SK-N-SH treated with all-trans-retinoic acid at 6 μM for 48 hours (cell line): ENCODE data around the gene LEMD3.

Experiments used
- ATAC-seq: fragments of 200-7000 bp; cut with Tn5 transposase; 3 replicates; pipeline ENCODE4 v1.9.1; 2020; ENCODE audit warnings: mild to moderate bottlenecking, moderate library complexity
- ARNTL ChIP-seq: fragments of 450-650 bp; formaldehyde crosslinking; IDR thresholded peaks from 2 replicates; pipeline ENCODE4 v1.5.0; 2020; ENCODE audit warnings: low read depth, mild to moderate bottlenecking, moderate library complexity, borderline replicate concordance
- BACH2 ChIP-seq: fragments of 250-450 bp; sonication (Bioruptor Pico); IDR thresholded peaks from 2 replicates; pipeline ENCODE4 v1.9.0; 2021; ENCODE audit warnings: mild to moderate bottlenecking, borderline replicate concordance
- CSDC2 ChIP-seq: fragments of 250-450 bp; sonication (Bioruptor Pico); IDR thresholded peaks from 2 replicates; pipeline ENCODE4 v1.5.0; 2020; ENCODE audit warnings: mild to moderate bottlenecking, moderate library complexity
- CSRNP3 ChIP-seq: fragments of 250-450 bp; sonication (Bioruptor Pico); IDR thresholded peaks from 2 replicates; pipeline ENCODE4 v1.5.1; 2021; ENCODE audit warnings: mild to moderate bottlenecking, moderate library complexity
- ESRRG ChIP-seq: fragments of 250-450 bp; sonication (Bioruptor Pico); IDR thresholded peaks from 2 replicates; pipeline ENCODE4 v1.6.1; 2021; ENCODE audit warnings: mild to moderate bottlenecking
- GLIS3 ChIP-seq: fragments of 250-450 bp; sonication (Bioruptor Pico); IDR thresholded peaks from 2 replicates; pipeline ENCODE4 v1.5.0; 2020; ENCODE audit warnings: mild to moderate bottlenecking, moderate library complexity
- ISL1 ChIP-seq: fragments of 250-450 bp; sonication (Bioruptor Pico); IDR thresholded peaks from 2 replicates; pipeline ENCODE4 v2.1.2; 2022; ENCODE audit warnings: mild to moderate bottlenecking, moderate library complexity
- PATZ1 ChIP-seq: fragments of 250-450 bp; sonication (Bioruptor Pico); IDR thresholded peaks from 2 replicates; pipeline ENCODE4 v1.8.0; 2020; ENCODE audit warnings: mild to moderate bottlenecking, moderate library complexity, borderline replicate concordance
- PPARA ChIP-seq: fragments of 250-450 bp; sonication (Bioruptor Pico); IDR thresholded peaks from 2 replicates; pipeline ENCODE4 v1.5.0; 2020; ENCODE audit warnings: mild to moderate bottlenecking, borderline replicate concordance
- RARB ChIP-seq: fragments of 250-450 bp; sonication (Bioruptor Pico); IDR thresholded peaks from 2 replicates; pipeline ENCODE4 v1.8.0; 2021; ENCODE audit warnings: mild to moderate bottlenecking, moderate library complexity
- TCF4 ChIP-seq: fragments of 250-450 bp; sonication (Bioruptor Pico); IDR thresholded peaks from 2 replicates; pipeline ENCODE4 v1.8.0; 2021; ENCODE audit warnings: mild to moderate bottlenecking, moderate library complexity, borderline replicate concordance
- TOX ChIP-seq: fragments of 250-450 bp; sonication (Bioruptor Pico); IDR thresholded peaks from 2 replicates; pipeline ENCODE4 v1.8.0; 2021; ENCODE audit warnings: mild to moderate bottlenecking, moderate library complexity, borderline replicate concordance
- TSHZ2 ChIP-seq: fragments of 250-450 bp; sonication (Bioruptor Pico); IDR thresholded peaks from 2 replicates; pipeline ENCODE4 v1.5.0; 2020; ENCODE audit warnings: mild to moderate bottlenecking, moderate library complexity
- ZFP3 ChIP-seq: fragments of 250-450 bp; sonication (Bioruptor Pico); IDR thresholded peaks from 2 replicates; pipeline ENCODE4 v1.5.0; 2020; ENCODE audit warnings: mild to moderate bottlenecking, moderate library complexity
- ZFP30 ChIP-seq: fragments of 450-650 bp; formaldehyde crosslinking; IDR thresholded peaks from 2 replicates; pipeline ENCODE4 v1.5.0; 2022; ENCODE audit warnings: mild to moderate bottlenecking, moderate library complexity
- ZNF70 ChIP-seq: fragments of 450-650 bp; formaldehyde crosslinking; IDR thresholded peaks from 2 replicates; pipeline ENCODE4 v1.5.0; 2020; ENCODE audit warnings: mild to moderate bottlenecking, moderate library complexity
- ZNF8 ChIP-seq: fragments of 450-650 bp; formaldehyde crosslinking; IDR thresholded peaks from 2 replicates; pipeline ENCODE4 v1.5.0; 2020; ENCODE audit warnings: mild to moderate bottlenecking, moderate library complexity

LEMD3 gene

GRCh38 chr12:65175385-65175784, 6.0 kb downstream of the LEMD3 start:
- ATAC-seq: no peak
- no peak for TF ChIP-seq ZNF8 (CRISPR knock-in tag)
- TF ChIP-seq RARB (CRISPR knock-in tag): no peak
- TF ChIP-seq ESRRG (CRISPR knock-in tag): no peak
- no peak for TF ChIP-seq TOX (CRISPR knock-in tag)
- no peak for TF ChIP-seq ZFP3 (CRISPR knock-in tag)
- no peak for TF ChIP-seq TSHZ2 (CRISPR knock-in tag)
- no peak for TF ChIP-seq ARNTL (CRISPR knock-in tag)
- no peak for TF ChIP-seq PPARA
- TF ChIP-seq ZFP30 (CRISPR knock-in tag): no peak

GRCh38 chr12:65182012-65182739, 12.8 kb downstream of the LEMD3 start:
- ATAC-seq: no peak
- TF ChIP-seq ESRRG (CRISPR knock-in tag) (no peak), PPARA (no peak), BACH2 (no peak), TCF4 (CRISPR knock-in tag) (peak; percentile 89), ZFP30 (CRISPR knock-in tag) (no peak), ARNTL (CRISPR knock-in tag) (no peak), ISL1 (CRISPR knock-in tag) (peak; percentile 52), CSRNP3 (no peak), GLIS3 (CRISPR knock-in tag) (no peak), TSHZ2 (CRISPR knock-in tag) (0 out of 2 replicates have a peak, but pooled peaks have one; percentile 23), PATZ1 (CRISPR knock-in tag) (no peak)

- no peak for ATAC-seq
- TF ChIP-seq TOX (CRISPR knock-in tag): no peak
- no peak for TF ChIP-seq GLIS3 (CRISPR knock-in tag)
- no peak for TF ChIP-seq ZNF70 (CRISPR knock-in tag)
- TF ChIP-seq TCF4 (CRISPR knock-in tag): no peak
- no peak for TF ChIP-seq TSHZ2 (CRISPR knock-in tag)
- no peak for TF ChIP-seq ISL1 (CRISPR knock-in tag)
- TF ChIP-seq CSDC2 (CRISPR knock-in tag): no peak
- no peak for TF ChIP-seq RARB (CRISPR knock-in tag)
Observed at GRCh38 chr12:65184176-65184857, 14.9 kb downstream of the LEMD3 start.
